Myocyte (in vitro differentiated cells): ENCODE results near the gene PTPN11. TPM values are rescaled to one million over a fixed set of nuclear protein-coding genes. Genes with fewer than 3 reads are reported as not detected.
"Not testable (repeated sequence)": the region's sequence is repeated elsewhere in the genome, so short reads cannot be mapped to it uniquely, and the experiment has no call there.

Experiments
- DNase-seq: peaks from one replicate; pipeline ENCODE4 v3.0.0-alpha.2; 2012; ENCODE audit warnings: low read depth
- total RNA-seq: library from RNA; depleted of rRNA; stranded (reverse); fragments of >200 nt; gene quantifications from 2 replicates; pipeline ENCODE4 v1.2.3, GENCODE V29; 2014

PTPN11 gene
- total RNA-seq, 1 donor from 2014 or later = 108 TPM

GRCh38 chr12:112409064-112409905 lies 9.5 kb upstream of the PTPN11 start, which contains the start of gene RPL6:
Gene RPL6 (minus strand): TSS chr12:112409605. CDS start chr12:112408656, 949 bp downstream.
- peak; percentile 96 for DNase-seq

- no peak for DNase-seq
Observed at GRCh38 chr12:112409906-112410244, 8.9 kb upstream of the PTPN11 start.

GRCh38 chr12:112413855-112414625 lies 4.7 kb upstream of the PTPN11 start:
- DNase-seq = no peak

- DNase-seq = not testable (repeated sequence)
Observed at GRCh38 chr12:112415457-112415856, 3.3 kb upstream of the PTPN11 start.

DNA sequence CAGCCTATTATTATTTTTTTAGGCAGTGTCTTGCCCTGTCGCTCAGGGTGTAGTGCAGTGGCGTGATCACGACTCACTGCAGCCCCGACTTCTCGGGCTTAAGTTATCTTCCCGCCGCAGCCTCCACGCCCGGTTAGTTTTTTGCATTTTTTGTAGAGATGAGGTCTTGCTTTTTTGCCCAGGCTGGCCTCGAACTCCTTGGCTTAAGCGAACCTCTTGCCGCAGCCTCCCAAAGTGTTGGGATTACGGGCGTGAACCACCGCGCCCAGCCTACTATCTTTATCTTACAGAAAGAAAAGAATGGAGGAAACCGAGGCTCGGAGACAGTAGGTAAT lies 507 bp upstream of the PTPN11 start:
- no peak for DNase-seq

DNA sequence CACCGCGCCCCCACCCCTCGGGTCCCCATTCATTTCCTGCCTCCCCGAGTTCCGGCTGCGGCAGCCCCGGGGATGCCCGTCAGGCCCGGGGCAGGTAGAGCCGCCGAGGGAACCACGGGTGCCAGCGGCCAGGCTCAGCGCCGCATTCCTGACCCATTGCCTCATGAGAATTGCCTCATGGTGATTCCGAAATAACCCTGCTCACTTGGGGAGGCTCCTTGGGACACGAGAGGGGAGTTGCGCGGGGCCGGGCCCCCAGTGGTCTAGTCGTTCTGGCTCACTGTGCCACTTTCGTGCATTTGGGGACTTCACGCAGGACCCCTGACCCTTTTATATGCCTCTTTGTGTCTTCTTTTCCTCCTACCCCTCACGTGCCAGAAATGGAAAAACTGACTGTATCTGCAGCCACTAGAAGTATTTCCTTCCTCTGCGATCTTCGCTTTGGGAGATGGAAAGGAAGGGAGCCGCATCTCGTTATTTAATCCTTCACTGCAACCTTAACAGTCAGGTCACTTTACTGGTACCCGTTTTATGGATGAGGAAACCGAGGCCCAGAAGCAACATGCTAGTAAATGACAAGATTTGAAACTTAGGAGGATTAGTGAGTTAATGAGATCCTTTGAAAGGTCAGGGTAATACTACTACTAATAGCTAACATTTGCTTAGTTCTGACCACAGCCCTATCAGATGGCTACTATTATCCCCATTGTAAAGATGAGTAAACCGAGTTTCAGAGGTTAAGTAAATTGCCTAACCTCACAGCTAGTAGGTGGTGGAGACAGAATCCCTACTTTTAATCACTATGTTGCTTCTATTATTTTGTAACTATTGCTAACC lies 768 bp downstream of the PTPN11 start:
- DNase-seq = peak; percentile 82

DNA sequence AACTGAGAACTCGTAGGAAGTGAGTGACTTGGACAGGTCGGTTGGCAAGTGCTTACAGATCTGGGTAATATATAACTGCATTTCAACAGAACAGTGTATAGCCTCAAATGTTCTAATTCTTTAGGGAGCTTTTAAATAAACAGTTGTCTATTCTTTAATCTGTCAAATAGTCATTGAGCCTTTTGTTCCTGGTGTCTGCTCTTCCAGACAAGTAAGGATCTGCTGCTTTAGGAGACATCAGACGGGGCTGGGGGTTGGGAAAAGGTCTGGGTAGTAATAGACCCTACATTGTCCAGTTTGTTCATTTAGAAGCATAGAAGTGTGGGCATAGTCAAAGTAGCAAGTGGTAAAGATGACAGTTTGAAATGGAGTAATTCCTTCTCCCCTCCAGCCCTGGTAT lies 2.0 kb downstream of the PTPN11 start:
- no peak for DNase-seq

GRCh38 chr12:112421363-112421762 lies 2.6 kb downstream of the PTPN11 start:
- no peak for DNase-seq

DNA sequence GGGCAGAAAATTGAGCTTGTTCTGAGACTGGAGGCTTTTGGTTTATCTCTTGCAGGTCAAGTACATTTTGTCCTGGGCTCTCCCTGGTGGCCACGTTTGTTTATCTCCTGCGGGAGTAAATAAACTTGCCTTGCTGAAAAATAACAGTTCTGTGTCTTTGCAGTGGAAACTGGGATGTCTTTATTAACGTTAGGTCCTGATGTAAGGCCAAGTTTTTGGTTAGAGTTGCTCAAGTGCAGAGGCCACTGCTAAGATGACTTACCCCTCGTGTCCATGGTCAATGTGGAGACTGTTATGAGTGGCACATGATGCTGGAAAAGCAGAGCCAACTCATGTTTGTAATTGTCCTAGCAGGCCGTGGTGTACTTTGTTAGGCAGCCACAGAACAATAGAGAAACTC lies 3.8 kb downstream of the PTPN11 start:
- no peak for DNase-seq

DNA sequence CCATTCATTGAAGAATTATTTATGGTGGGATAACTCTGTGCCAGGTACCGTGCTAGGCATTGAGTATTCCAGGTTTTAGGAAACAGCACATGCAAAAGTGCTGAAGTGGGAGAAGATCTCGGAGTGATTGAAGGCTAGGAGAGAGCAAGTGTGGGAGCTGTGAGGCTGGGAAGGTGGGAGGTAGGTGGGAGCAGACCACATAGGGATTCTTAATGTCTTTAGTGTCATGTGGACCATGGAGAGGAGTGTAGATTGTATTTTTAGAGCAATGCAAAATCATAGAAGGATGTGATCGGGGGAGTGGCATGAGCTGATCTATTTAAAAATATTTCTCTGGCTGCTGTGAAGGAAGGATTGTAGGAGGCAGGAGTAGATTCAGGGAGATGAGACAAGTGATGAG lies 5.4 kb downstream of the PTPN11 start:
- DNase-seq = no peak

GRCh38 chr12:112425582-112426382 lies 7.0 kb downstream of the PTPN11 start:
- no peak for DNase-seq

DNA sequence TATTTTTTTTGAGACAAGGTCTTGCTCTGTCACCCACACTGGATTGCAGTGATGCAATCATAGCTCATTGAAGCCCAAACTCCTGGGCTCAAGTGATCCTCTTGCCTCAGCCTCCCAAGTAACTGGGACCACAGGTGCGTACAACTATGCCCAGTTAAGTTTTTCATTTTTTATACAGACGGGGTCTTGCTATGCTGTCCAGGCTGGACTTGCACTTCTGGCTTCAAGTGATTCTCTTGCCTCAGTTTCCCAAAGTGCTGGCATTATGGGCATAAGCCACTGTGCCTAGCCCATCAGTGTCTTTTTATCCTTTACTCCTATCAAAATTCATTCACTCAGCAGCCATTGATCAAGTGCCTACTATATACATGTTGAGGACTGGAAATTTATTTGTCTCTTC lies 9.0 kb downstream of the PTPN11 start:
- no peak for DNase-seq

DNA sequence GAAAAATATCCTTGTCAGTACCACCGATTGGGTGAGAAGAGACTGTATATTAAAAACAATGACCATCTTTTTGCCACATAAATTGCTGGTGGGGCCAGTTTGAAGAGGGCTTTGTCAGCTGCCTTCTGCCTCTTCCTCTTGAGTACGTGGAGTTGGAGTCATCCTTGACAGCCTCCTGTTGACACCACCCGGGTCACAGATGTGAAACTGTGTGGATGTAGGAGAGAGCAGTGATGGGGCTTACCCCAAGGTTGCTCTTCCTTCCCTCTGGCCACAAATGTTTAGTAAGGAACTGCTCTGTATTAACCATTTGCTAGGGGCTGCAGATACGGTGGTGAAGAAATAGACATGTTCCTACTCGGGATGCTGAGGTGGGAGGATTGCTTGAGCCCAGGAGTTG lies 12.2 kb downstream of the PTPN11 start:
- no peak for DNase-seq

DNA sequence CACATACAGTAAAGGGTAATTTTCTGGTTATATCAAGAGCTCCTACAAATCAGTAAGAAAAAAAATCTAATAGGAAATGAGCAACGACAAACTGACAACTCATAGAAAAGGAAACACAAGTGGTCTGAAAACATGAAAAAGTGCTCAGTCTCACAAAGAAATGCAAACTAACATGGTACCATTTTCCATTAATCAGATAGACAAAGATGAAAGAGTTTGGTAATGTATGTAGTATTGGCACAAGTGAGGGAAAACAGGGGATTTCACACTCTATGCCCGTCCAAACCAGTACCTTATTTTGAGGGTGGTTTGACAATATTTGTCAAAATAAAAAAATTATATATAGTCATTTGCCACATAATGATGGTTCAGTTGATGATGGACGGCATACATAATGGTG lies 13.2 kb downstream of the PTPN11 start:
- DNase-seq = no peak

DNA sequence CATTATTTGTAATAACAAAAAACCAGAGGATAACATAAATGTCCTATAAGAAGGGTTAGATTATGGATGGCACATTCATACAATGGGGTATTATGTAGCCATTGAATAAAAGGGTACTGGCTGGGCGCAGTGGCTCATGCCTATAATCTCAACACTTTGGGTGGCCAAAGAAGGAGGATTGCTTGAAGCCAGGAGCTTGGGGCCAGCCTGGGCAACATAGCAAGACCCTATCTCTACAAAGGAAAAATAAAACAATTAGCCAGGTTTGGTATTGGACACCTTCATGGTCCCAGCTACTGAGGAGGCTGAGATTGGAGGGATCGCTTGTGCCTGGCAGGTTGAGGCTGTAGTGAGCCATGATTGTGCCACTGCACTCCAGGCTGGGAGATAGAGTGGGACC lies 14.8 kb downstream of the PTPN11 start:
- no peak for DNase-seq

GRCh38 chr12:112438645-112439044 lies 19.9 kb downstream of the PTPN11 start:
- DNase-seq = not testable (repeated sequence)

DNA sequence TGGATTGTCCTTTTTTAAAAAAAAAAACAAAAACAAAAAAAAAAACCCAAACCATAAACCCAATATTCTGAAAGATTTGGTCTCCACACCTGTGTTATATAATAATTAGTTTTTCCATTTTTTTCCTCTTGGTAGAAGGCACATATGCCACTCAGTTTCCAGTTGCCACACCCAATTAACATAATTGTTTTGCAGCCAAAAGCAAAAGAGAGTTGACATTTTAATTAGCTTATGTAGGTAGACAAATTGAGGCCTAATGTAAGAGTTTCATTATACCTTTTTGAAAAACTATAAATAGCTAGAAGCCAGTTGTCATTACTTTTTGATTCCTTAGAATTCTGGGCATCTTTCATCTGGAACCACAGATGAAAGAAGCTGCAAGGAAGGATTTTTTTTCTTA lies 21.0 kb downstream of the PTPN11 start:
- no peak for DNase-seq

GRCh38 chr12:112440653-112441052 lies 21.9 kb downstream of the PTPN11 start:
- DNase-seq = peak; percentile 9

- DNase-seq = no peak
Observed at GRCh38 chr12:112443916-112444315, 25.2 kb downstream of the PTPN11 start.

- no peak for DNase-seq
Observed at GRCh38 chr12:112446008-112446725, 27.4 kb downstream of the PTPN11 start.
